Stimulated activated CD4-positive, alpha-beta T cell treated with anti-CD3 and anti-CD28 coated beads, Interleukin-1b, Interleukin-23, amount 100 ng/mL, for 24 hours (primary cell): ENCODE measurements around the gene CYFIP2.
"Not testable (repeated sequence)": the region's sequence is repeated elsewhere in the genome, so short reads cannot be mapped to it uniquely, and the experiment has no call there.

Source experiments
- DNase-seq, 4 experiments: peaks; one replicate each; pipeline ENCODE4 v3.0.0-alpha.2; 2020; ENCODE audit warnings: low read depth in 4 of 4, low spot score in 1 of 4

The CYFIP2 gene

DNA sequence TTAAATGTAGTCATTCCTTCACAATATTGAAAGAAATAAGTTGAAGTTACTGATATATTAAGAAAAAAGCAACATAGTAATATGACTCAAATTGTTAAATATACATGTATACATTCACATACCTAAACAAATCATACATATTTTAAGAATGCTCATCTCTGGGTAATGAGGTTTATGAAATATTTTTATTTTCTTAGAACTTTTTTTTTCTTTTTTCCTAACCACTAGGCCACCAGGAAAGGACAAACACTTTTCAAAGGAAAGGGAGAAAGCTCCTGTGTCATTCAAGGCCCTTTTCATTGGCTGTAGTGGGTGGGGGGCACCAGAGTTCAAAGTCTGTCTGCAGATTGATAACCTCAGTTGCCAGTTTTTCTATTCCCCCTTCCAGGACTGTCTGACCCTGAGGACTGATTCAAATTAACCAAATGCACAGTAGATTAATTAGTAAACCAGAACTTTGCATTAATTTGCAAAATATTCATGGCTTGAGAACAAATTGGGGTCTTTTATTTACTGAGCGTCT lies 121.2 kb downstream of the CYFIP2 start:
- DNase-seq, result no peak

DNA sequence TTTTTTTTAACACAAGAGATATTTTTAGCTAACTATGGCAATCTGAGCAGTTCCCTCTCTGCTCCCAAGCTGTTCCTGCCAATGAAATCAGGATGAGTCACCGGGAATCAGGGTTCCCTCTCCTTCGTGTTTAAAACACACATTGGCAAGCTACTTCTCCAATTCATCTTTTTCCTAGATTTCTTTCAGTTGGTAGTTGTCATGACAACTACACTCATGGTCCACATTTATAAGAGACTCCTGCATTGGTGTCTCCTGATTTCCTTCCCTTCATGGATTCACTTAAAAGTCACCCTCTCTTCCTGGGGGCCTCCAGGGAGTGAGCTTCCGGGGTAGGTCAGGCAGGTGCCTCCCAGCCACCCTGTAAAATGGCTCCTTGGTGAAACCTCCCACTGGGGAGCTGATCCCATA lies 121.8 kb downstream of the CYFIP2 start:
- DNase-seq, result no peak

DNA sequence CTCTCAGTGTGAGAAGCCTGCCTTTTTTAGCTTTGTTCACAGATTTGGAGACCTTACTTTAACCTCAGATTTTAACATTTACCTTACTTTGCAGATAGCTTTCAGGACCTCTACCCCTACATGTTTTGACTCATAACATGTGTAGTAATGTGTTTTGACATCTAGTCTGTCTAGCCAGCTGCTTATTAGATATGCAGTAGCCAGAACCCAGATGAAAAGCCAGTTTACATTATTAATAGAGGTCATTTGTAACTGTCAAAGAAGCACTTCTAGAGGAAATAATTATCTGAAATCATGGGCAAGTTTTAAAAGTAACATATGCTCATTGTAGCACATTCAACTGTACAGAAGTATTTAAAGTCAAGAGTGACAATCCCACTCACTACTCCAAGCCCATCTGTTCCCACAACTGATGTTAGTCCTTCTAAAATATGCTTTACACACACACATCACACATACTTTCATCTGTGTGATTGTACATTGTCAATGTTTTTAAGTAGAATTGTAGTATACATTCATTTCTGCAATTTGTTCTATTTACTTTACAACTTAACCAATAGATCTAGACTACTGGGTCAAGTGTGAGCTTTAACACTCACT lies 122.3 kb downstream of the CYFIP2 start:
- no peak for DNase-seq

DNA sequence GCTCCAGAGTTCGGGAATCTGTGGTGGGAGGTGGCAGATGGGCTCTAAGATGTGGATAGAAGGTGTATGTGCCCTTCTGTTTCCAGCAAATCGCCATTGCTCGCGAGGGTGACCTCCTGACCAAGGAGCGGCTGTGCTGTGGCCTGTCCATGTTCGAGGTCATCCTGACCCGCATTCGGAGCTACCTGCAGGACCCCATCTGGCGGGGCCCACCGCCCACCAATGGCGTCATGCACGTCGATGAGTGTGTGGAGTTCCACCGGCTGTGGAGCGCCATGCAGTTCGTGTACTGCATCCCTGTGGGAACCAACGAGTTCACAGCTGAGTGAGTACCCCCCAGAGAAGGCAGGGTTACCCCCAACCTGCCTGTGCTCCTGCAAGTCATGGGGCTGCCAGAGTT lies 123.2 kb downstream of the CYFIP2 start:
- no peak for DNase-seq

DNA sequence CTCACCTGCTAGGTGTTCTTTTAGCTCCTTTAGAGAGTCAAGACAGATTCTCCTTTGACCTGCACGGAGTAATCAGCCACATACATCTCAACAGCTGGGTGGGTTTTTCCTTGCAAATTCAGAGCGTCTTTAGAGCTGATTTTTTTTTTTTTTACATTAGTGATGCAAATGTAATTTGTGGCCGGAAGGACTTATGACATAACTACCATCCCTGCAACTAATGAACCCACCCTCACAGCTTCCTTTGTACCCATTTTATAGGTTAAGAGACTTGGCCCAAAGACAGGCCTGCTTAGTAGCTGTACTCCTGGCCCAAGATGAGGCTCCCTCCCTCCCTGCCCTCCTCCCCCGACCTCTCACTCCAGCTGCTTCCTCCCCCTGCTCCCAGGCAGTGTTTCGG lies 124.2 kb downstream of the CYFIP2 start:
- no peak for DNase-seq

DNA sequence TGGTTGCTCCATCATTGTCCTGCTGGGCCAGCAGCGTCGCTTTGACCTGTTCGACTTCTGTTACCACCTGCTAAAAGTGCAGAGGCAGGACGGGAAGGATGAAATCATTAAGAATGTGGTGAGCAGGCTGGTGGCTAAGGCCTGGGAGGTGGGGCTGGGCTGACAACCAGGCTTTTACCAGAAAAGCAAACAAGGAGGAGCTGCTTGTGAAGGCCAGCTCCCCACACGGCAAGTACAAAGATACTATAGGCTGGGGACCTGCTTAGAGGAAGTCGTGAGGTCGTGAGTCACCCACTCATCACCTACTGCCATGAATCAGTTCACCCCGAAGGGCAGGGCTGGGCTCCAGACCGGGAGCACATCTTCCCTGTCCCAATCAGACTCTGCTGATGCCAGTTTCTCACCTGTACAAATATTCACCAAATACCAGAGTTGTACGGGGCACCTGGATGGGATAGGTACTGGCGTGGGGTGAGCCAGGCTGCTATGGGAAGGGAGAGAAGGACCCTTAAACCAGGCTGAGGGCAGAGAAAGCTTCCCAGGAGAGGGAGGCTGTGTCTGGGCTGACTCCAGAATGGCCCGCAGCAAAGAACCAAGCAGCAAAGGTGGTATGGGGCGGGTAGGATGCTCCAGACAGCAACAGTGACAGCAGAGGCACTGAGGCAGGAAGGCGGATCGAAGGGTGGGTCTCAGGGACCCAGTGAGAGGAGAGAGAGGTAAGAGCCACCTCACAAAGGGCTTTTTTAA lies 124.8 kb downstream of the CYFIP2 start:
- peak; percentile 11 to 70 (median 34) for DNase-seq

DNA sequence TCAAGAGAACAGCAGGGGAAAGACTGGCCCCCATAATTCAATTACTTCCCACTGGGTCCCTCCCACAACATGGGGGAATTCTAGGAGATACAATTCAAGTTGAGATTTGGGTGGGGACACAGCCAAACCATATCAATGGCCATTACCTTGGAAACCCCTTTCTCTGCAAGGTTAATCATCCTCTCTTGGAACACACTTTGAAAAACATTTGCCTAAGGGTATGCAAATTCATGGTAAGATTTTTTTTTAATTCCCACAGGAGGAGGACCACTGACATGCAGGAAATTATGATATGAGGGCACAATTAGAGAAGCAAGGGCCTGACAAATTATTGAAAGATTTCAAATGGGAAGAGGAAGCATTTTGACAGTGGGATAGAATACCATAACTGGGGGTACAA lies 132.4 kb downstream of the CYFIP2 start:
- DNase-seq, result no peak

DNA sequence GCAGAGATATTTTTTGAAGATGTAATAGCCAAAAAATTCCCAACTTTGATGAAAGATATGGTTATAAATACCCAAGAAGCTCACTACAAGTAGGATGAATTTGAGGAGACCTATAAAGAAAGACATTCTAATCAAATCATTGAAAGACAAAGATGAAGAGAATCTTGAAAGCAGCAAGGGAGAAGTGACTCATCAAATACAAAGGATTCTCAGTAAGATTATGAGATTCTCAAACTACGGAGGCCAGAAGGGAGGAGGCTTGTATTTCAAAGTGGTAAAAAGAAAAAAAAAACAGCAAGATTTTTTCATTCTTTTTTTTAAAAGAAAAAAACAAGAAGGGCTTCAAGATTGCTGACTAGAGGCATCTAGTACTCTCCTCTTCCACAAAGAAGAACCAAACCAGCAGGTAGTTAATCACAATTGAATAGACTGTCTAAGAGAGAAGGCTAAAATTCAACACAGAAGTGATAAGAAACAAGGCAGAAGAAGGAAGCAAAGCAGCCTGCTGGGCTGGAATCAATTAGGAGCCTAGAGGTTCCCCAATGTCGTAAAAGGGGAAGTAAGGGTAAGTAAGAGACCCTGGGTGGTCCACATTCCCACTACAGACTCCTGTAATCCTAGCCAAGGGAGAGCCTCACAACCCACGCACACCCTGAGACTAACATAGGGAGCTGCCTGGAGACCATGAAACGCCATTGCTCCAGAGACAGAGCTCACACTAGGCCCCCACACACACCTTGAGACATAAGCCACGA lies 135.0 kb downstream of the CYFIP2 start:
- DNase-seq, result no peak

DNA sequence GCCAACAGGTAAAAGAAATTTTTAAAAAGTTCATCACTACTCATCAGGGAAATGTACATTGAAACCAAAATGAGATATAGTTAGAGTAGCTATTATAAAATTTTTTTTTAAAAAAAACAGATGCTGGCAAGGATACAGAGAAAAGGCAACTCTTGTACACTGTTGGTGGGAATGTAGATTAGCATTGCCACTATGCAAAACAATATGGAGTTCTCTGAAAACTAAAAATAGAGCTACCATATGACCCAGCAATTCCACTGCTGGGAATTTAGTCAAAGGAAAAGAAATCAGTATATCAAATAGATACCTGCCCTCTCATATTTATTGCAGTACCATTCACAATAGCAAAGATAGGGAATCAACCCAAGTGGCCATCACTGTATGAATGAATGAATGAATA lies 149.9 kb downstream of the CYFIP2 start:
- no peak for DNase-seq

DNA sequence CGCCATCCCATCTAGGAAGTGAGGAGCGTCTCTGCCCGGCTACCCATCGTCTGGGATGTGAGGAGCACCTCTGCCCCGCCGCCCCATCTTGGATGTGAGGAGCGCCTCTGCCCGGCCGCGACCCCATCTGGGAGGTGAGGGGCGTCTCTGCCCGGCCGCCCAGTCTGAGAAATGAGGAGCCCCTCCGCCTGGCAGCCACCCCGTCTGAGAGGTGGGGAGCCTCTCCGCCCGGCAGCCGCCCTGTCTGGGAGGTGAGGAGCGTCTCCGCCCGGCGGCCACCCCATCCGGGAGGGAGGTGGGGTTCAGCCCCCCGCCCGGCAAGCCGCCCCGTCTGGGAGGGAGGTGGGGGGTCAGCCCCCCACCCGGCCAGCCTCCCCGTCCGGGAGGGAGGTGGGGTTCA lies 153.6 kb downstream of the CYFIP2 start:
- not testable (repeated sequence) for DNase-seq

DNA sequence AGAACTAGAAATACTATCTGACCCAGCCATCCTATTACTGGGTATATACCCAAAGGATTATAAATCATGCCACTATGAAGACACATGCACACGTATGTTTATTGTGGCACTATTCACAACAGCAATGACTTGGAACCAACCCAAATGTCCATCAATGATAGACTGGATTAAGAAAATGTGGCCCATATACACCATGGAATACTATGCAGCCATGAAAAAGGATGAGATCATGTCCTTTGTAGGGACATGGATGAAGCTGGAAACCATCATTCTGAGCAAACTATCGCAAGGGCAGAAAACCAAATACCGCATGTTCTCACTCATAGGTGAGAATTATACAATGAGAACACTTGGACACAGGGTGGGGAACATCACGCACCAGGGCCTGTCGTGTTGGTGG lies 164.0 kb downstream of the CYFIP2 start:
- not testable (repeated sequence) for DNase-seq

DNA sequence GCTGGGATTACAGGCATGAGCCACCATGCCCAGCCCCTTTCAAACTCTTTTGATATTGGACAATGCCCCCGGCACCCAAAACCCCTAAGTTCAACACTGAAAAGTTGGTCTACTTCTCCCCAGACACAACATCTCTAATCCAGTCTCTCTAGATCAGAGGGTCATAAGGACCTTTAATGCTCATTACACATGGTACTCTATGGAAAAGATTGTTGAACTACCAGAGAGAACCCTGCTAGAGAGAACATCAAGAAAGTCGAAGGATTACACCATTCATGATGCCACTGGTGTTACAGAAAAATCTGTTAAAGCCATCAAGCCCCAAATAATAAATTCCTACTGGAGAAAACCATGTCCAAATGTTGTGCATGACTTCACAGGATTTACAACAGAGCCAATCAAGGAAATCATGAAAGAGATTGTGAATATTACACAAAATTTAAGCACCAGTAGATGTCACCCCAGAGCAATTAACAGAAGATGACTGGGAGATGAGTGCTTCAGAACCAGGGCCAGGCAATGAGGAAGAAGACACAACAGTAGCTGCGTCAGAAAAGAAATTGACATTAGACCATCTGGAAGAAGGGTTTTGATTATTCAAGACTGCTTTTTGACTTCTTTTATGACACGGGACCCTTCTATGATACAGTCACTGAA lies 165.7 kb downstream of the CYFIP2 start:
- DNase-seq, result peak in 2 of 4 experiments; percentile 7 to 20

DNA sequence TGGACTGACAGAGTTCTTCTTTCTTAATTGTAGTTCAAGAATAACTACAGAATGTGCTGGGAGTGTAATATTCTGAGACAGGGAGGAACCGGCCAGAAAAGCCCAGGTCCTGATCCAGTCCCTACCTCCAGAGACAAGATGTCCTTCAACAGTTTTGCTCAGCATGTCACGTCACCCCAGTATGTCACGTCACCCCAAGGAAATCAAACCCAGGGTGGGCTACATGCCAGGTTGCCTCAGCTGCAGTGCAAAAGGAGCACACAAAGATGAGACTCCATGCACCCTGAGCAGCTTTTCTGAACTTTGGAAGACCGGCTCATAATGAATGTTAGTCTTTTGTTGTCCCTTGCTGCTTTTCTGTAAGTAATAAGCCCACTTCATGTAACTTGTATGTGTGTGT lies 168.2 kb downstream of the CYFIP2 start:
- DNase-seq, result no peak

DNA sequence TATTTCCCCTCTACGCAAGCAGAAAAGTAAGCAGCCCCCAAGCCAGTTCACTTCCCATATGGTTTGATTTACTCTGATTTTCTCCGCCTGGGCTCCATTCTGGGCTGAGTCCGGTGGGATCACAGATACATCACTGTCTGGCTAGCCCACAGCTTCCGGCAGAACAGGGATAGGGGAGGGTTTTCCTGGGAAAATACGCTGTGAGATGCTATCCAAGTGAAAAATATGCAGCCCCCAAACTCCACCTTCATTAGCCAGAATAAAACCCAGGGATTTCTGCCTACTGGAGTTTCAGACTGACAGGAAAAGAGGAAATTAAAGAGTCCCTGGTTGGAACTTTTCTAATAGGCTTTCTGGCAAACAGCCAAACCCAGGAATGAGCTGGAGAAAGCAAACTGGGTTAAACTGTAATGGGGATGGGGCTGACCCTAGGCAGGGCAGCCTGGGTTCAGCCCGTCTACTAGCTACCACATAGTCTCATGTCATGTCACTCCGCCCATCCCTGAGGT lies 177.2 kb downstream of the CYFIP2 start:
- DNase-seq, result no peak

DNA sequence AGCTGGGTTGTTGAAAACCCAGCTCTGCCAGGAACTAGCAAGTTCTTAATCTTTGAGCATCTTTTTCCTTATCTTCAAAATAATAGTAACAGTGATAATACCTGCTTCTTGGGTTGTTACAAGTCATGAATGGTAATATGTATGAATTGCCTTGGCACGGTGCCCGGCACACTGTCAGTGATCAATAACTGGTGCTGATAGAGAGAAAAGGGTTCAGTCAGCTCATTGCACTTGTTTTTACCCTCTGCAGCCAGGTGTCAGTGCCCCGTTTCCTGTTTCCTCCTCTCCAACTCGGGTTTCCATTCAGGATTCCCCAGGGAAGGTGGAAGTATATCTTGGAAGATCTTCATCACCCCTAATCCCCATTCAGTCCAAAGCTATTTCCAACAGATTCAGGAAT lies 178.3 kb downstream of the CYFIP2 start:
- DNase-seq, result no peak
